HepG2 (cell line): ENCODE data around the gene C6orf132.

Experiments
- DMAP1 ChIP-seq: IDR thresholded peaks from 2 replicates; pipeline ENCODE4 v1.6.1; 2016
- EHMT2 ChIP-seq: fragments of 200-600 bp; sonication (generic); IDR thresholded peaks from 2 replicates; pipeline ENCODE4 v1.7.0; 2017; ENCODE audit warnings: antibody characterized with exemption, low read depth, low read length, borderline replicate concordance
- EP300 ChIP-seq, 3 experiments: sonication (generic) in 1 of 3; formaldehyde crosslinking in 1 of 3; IDR thresholded peaks; 2 replicates each; pipeline versions ENCODE4 v1.5.1 to v1.6.1; 2011 to 2020; ENCODE audit warnings: low read depth in 2 of 3, low read length in 2 of 3, borderline replicate concordance in 1 of 3, improper control_type of control experiment in 1 of 3, mild to moderate bottlenecking in 1 of 3, missing genetic modification reagents in 1 of 3, moderate library complexity in 1 of 3
- KDM1A ChIP-seq: IDR thresholded peaks from 2 replicates; pipeline ENCODE4 v1.6.1; 2016; ENCODE audit warnings: missing compliant biosample characterization
- POLR2A ChIP-seq, 2 experiments: IDR thresholded peaks; 2 replicates each; pipeline ENCODE4 v1.6.1; 2011; ENCODE audit warnings: low read depth in 2 of 2, low read length in 2 of 2, mild to moderate bottlenecking in 1 of 2, moderate library complexity in 1 of 2; ENCODE audit not compliant: insufficient read depth in 1 of 2
- PRMT3 ChIP-seq: sonication (generic); formaldehyde crosslinking; IDR thresholded peaks from 2 replicates; pipeline ENCODE4 v1.8.1; 2022; ENCODE audit warnings: low read depth, mild to moderate bottlenecking, moderate library complexity, missing genetic modification reagents, borderline replicate concordance
- TARDBP ChIP-seq: sonication (generic); formaldehyde crosslinking; IDR thresholded peaks from 2 replicates; pipeline ENCODE4 v1.8.0; 2022; ENCODE audit warnings: mild to moderate bottlenecking, missing genetic modification reagents
- ZNF296 ChIP-seq: sonication (generic); formaldehyde crosslinking; conservative IDR thresholded peaks from 2 replicates; pipeline ENCODE4 v1.5.0; 2020; ENCODE audit warnings: mild to moderate bottlenecking, missing genetic modification reagents
- TF ChIP-seq, protein P1 (sequence below): sonication (generic); formaldehyde crosslinking; IDR thresholded peaks from 2 replicates; pipeline ENCODE4 v1.4.0; 2020; ENCODE audit warnings: mild to moderate bottlenecking, missing genetic modification reagents

DNA sequence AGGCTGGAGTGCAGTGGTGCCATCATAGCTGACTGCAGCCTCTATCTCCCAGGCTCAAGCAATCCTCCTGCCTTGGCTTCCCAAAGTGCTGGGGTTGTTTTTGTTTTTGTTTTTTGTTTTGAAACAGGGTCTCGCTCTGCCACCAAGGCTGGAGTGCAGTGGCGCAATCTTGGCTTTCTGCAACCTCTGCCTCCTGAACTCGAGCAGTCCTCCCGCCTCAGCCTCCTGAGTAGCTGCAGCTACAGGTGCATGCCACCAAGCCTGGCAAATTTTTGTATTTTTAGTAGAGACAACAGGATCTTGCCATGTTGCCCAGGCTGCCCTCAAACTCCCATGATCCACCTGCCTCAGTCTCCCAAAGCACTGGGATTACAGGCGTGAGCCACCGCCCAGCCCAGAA is 4.2 kb downstream of the C6orf132 start:
- TF ChIP-seq EHMT2 (no peak), TARDBP (CRISPR knock-in tag) (no peak), PRMT3 (no peak), DMAP1 (CRISPR knock-in tag) (no peak), POLR2A (IDR thresholded peaks at IDR 0.05; ENCODE audit: insufficient read depth in 1 of 2, low read depth in 2 of 2, low read length in 2 of 2) (no peak), EP300 (IDR thresholded peaks at IDR 0.05; ENCODE audit: low read depth in 2 of 2, low read length in 2 of 2) (no peak), EP300 (CRISPR knock-in tag; IDR thresholded peaks at IDR 0.05; ENCODE audit: borderline replicate concordance) (no peak), KDM1A (no peak), ZNF296 (CRISPR knock-in tag) (no peak)
- TF ChIP-seq, protein P1, sequence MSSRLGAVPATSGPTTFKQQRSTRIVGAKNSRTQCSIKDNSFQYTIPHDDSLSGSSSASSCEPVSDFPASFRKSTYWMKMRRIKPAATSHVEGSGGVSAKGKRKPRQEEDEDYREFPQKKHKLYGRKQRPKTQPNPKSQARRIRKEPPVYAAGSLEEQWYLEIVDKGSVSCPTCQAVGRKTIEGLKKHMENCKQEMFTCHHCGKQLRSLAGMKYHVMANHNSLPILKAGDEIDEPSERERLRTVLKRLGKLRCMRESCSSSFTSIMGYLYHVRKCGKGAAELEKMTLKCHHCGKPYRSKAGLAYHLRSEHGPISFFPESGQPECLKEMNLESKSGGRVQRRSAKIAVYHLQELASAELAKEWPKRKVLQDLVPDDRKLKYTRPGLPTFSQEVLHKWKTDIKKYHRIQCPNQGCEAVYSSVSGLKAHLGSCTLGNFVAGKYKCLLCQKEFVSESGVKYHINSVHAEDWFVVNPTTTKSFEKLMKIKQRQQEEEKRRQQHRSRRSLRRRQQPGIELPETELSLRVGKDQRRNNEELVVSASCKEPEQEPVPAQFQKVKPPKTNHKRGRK (CRISPR knock-in tag): no peak
